ENCODE results near the gene PCGF1.

PCGF1 gene

GRCh38 chr2:74457549-74458131 lies 49.9 kb downstream of the PCGF1 start:
- peak overlapping the region; percentile 74 for H3K4me3 ChIP-seq (ENCODE audit: low read depth, low read length)
- ChIA-PET POLR2A (interaction anchor here (0.6 to 3.3 kb wide), 9 partner anchors 10 to 129 kb away, joined by 3 to 12 read pairs (median 8); partner anchors contain the start of gene MRPL53), CTCF (interaction anchor here (0.6 to 3.8 kb wide), 2 partner anchors 130 to 243 kb away, joined by 3 to 25 read pairs; no protein-coding TSS in a partner anchor)
- TF ChIP-seq CTCF (IDR thresholded peaks at IDR 0.05; ENCODE audit: insufficient read depth, low read length, missing control alignments) = no peak
- DNase-seq (ENCODE audit: low read depth, low spot score) = no peak

GRCh38 chr2:74457129-74457548 lies 50.4 kb downstream of the PCGF1 start:
- DNase-seq (ENCODE audit: low read depth, low spot score) = no peak
- POLR2A ChIA-PET = interaction anchor here (3.3 kb wide), 1 partner anchor 25 kb away, joined by 10 read pairs; no protein-coding TSS in a partner anchor
- H3K4me3 ChIP-seq (ENCODE audit: low read depth, low read length) = peak overlapping the region; percentile 74
- TF ChIP-seq CTCF (IDR thresholded peaks at IDR 0.05; ENCODE audit: insufficient read depth, low read length, missing control alignments) = no peak
- CTCF ChIA-PET = interaction anchor here (0.9 to 3.8 kb wide), 7 partner anchors 17 to 131 kb away, joined by 3 to 25 read pairs (median 5); partner anchors contain the start of genes CCDC142, PCGF1 and TTC31
